Measurements from ENCODE around the gene UBE2Z. TPM values are rescaled to one million over a fixed set of nuclear protein-coding genes. Genes with fewer than 3 reads are reported as not detected.
A peak's percentile ranks its signal among the peaks of the same experiment; 100 is the strongest.

The UBE2Z gene
- total and polyA plus RNA-seq, 2 of the 13 experiments (the other 11 are each of a cell fraction or from before 2014, with no cell fraction given), result 63.2 to 122 TPM

DNA sequence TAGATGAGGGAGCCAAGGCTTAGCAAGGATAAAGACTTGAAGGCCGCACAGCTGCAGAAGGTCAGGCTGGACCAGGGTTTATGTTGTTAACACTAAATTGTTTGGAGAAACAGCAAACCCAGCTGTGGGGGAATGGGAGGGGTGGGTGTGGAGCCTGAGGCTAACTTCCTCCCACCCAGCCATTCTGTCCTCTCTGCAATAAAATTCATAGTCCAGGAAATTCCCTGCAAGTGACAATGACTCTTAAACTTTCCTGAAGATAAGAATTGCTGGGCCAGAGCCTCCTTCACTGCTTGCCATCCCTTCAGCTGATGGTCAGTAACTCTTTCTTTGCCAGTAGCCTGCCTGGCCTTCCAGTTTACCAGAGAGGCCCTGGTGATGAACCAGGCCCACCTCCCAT lies 35.0 kb upstream of the UBE2Z start:
- peaks cover 77% of the 10 kb centered on the region for H3K4me1 ChIP-seq (ENCODE audit: insufficient read depth, low read length)
- TF ChIP-seq ZBTB7A (CRISPR knock-in tag; IDR thresholded peaks at IDR 0.05), result no peak
- 0 out of 2 replicates have a peak, but pooled peaks have one; percentile 13 for TF ChIP-seq ZNF335 (CRISPR knock-in tag; IDR thresholded peaks at IDR 0.05)
- no peak for TF ChIP-seq ZNF878 (CRISPR knock-in tag; IDR thresholded peaks at IDR 0.05)
- TF ChIP-seq TEAD2 (CRISPR knock-in tag; IDR thresholded peaks at IDR 0.05), result no peak
- no peak for TF ChIP-seq SUZ12 (IDR thresholded peaks at IDR 0.05; ENCODE audit: low read depth, low read length)
- TF ChIP-seq ZNF432 (CRISPR knock-in tag; IDR thresholded peaks at IDR 0.05; ENCODE audit: borderline replicate concordance), result no peak
- TF ChIP-seq PHF20 (CRISPR knock-in tag; IDR thresholded peaks at IDR 0.05), result no peak
- 0 out of 2 replicates have a peak, but pooled peaks have one; percentile 13 for TF ChIP-seq PAXIP1 (CRISPR knock-in tag; conservative IDR thresholded peaks at IDR 0.05)
- no peak for TF ChIP-seq NCOA2 (CRISPR knock-in tag; IDR thresholded peaks at IDR 0.05)
- peak; percentile 72 for TF ChIP-seq ZNF652 (CRISPR knock-in tag; IDR thresholded peaks at IDR 0.05; ENCODE audit: borderline replicate concordance, low read depth)
- no peak for TF ChIP-seq HNF4A (CRISPR knock-in tag; IDR thresholded peaks at IDR 0.05)
- TF ChIP-seq, protein P1, sequence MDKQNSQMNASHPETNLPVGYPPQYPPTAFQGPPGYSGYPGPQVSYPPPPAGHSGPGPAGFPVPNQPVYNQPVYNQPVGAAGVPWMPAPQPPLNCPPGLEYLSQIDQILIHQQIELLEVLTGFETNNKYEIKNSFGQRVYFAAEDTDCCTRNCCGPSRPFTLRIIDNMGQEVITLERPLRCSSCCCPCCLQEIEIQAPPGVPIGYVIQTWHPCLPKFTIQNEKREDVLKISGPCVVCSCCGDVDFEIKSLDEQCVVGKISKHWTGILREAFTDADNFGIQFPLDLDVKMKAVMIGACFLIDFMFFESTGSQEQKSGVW (CRISPR knock-in tag; IDR thresholded peaks at IDR 0.05; ENCODE audit: borderline replicate concordance), result no peak
- no peak for TF ChIP-seq TCF12 (IDR thresholded peaks at IDR 0.05)
- TF ChIP-seq TCF12 (CRISPR knock-in tag; IDR thresholded peaks at IDR 0.05), result no peak
- TF ChIP-seq ZNF720 (CRISPR knock-in tag; IDR thresholded peaks at IDR 0.05), result no peak
- TF ChIP-seq ZNF160 (CRISPR knock-in tag; IDR thresholded peaks at IDR 0.05), result no peak
- TF ChIP-seq ADNP (CRISPR knock-in tag; IDR thresholded peaks at IDR 0.05), result no peak
- no peak for TF ChIP-seq ZNF816 (CRISPR knock-in tag; IDR thresholded peaks at IDR 0.05; ENCODE audit: borderline replicate concordance)
- no peak for TF ChIP-seq MIXL1 (CRISPR knock-in tag; IDR thresholded peaks at IDR 0.05)
- H3K9ac ChIP-seq (ENCODE audit: insufficient read depth, low read depth, low read length), result no peak overlapping the region
- H3K4me2 ChIP-seq (ENCODE audit: low read depth, low read length), result no peak overlapping the region
- ATAC-seq (no peak), FAIRE-seq (no peak), DNase-seq (ENCODE audit: low spot score) (no peak)
- H3K27me3 ChIP-seq (ENCODE audit: control insufficient read depth in 1 of 2, insufficient read depth in 2 of 2, low read length in 2 of 2), result no peaks in the 10 kb centered on the region
- POLR2A ChIA-PET, result interaction anchor here (1.1 to 4.4 kb wide), 5 partner anchors 19 to 77 kb away, joined by 3 to 34 read pairs (median 7); partner anchors contain the start of gene ATP5MC1
- no peaks in the 10 kb centered on the region for H3K9me3 ChIP-seq (ENCODE audit: low read length)
- CTCF ChIA-PET (ENCODE audit: low intra/inter-chr PET ratio, low total read pairs), result no interaction called here
- H3K36me3 ChIP-seq (replicated peaks in 1 of 2; ENCODE audit: control insufficient read depth in 1 of 2, insufficient read depth in 2 of 2, low read length in 2 of 2), result no peaks in the 10 kb centered on the region
- H3K27ac ChIP-seq (ENCODE audit: extremely low read length, insufficient read depth, low read length), result peak overlapping the region; percentile 97
- H2AFZ ChIP-seq (ENCODE audit: low read length), result no peak overlapping the region
- intact Hi-C loops (cut with micrococcal nuclease; ENCODE audit: unreplicated experiment) (no loop called here), in situ Hi-C loops (cut with HindIII; ENCODE audit: extremely low pct_ligation_motif_present, low pct_unique_long_range_greater_than_20kb) (no loop called here)
- H3K79me2 ChIP-seq (ENCODE audit: insufficient read depth, low read length), result no peaks in the 10 kb centered on the region
- BruUV-seq (replicated peaks), result no TSS peak
- 86% methylated on average over 1 of the region's 1 CpG for WGBS (ENCODE audit: low lambda C conversion rate)
- no peak overlapping the region for H3K4me3 ChIP-seq (replicated peaks in 1 of 3; ENCODE audit: insufficient read depth in 1 of 3, low read depth in 2 of 3, low read length in 3 of 3)
- H4K20me1 ChIP-seq (ENCODE audit: insufficient read depth, low read length), result no peaks in the 10 kb centered on the region

All from HepG2 (cell line).